Measurements from ENCODE around the gene OTUB2. TPM values are rescaled to one million over a fixed set of nuclear protein-coding genes. Genes with fewer than 3 reads are reported as not detected.
A peak's percentile ranks its signal among the peaks of the same experiment; 100 is the strongest.

Gene OTUB2
- total RNA-seq, 3 donors from 2014 or later (not counting 1 experiment from before 2014, with no cell fraction given), result 0.09 to 0.13 TPM; not detected in 1

DNA sequence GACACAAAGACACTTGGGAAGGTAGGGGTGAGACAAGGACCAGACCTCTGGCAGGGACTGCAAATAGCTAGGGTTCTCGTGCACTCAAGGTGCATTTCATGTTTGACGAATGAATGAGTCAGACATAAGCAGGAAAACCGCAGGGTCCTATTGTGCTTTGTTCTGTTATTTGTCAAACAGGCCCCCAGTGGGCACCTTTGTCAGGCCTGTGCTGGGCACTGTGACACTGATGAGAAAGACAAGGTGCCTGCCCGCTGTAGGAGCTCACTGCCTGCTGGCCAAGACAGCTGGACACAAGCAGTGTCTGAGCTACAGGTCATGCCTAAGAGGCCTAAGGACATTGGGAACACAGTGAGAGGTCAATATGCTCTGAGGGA lies 2.3 kb downstream of the OTUB2 start:
- TF ChIP-seq, protein P1, sequence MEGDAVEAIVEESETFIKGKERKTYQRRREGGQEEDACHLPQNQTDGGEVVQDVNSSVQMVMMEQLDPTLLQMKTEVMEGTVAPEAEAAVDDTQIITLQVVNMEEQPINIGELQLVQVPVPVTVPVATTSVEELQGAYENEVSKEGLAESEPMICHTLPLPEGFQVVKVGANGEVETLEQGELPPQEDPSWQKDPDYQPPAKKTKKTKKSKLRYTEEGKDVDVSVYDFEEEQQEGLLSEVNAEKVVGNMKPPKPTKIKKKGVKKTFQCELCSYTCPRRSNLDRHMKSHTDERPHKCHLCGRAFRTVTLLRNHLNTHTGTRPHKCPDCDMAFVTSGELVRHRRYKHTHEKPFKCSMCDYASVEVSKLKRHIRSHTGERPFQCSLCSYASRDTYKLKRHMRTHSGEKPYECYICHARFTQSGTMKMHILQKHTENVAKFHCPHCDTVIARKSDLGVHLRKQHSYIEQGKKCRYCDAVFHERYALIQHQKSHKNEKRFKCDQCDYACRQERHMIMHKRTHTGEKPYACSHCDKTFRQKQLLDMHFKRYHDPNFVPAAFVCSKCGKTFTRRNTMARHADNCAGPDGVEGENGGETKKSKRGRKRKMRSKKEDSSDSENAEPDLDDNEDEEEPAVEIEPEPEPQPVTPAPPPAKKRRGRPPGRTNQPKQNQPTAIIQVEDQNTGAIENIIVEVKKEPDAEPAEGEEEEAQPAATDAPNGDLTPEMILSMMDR (IDR thresholded peaks at IDR 0.05), result no peak
- no peak for ATAC-seq
- H3K27ac ChIP-seq (ENCODE audit: low read length), result no peak overlapping the region

DNA sequence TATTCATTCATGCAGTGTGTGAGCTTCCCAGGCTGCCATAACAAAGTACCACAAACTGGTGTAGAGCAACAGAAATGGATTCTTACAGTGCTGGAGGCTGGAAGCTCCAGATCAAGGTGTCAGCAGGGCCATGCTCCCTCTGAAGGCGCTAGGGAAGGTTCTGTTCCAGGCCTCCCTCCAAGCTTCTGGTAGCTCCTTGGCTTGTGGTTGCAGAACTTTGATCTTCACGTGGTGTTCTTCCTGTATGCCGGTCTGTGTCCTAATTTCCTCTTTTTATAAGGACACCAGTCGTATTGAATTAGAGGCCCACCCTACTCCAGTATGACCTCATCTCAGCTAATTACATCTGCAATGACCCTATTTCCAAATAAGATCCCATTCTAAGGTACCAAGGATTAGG lies 3.1 kb downstream of the OTUB2 start:
- Mint-ChIP-seq H3K4me3 (no peak overlapping the region), H3K27ac (no peak overlapping the region), H3K4me1 (peaks cover 6 to 9% of the 10 kb centered on the region in 2 donors), H3K36me3 (no peaks in the 10 kb centered on the region), H3K27me3 (ENCODE audit: low read depth in 2 of 2) (peaks cover 3 to 14% of the 10 kb centered on the region in 2 donors), H3K9me3 (no peaks in the 10 kb centered on the region)
- ATAC-seq, result no peak
- no peaks in the 10 kb centered on the region for H3K36me3 ChIP-seq (ENCODE audit: control insufficient read depth, insufficient read depth, low read length)
- TF ChIP-seq, protein P1 (IDR thresholded peaks at IDR 0.05), result no peak
- no peak for DNase-seq
- H3K27me3 ChIP-seq (ENCODE audit: control insufficient read depth, insufficient read depth, low read length), result no peaks in the 10 kb centered on the region
- no peak overlapping the region for H3K4me3 ChIP-seq (ENCODE audit: low read length)
- peaks cover 12% of the 10 kb centered on the region for H3K4me1 ChIP-seq (ENCODE audit: control insufficient read depth, insufficient read depth, low read length)
- intact Hi-C loops (cut with micrococcal nuclease), result no loop called here
- WGBS (ENCODE audit: insufficient coverage), result 43% methylated on average over 4 of the region's 4 CpGs
- no peak overlapping the region for H3K27ac ChIP-seq (ENCODE audit: low read length)
- H3K9me3 ChIP-seq (ENCODE audit: control insufficient read depth, insufficient read depth, low read length), result no peaks in the 10 kb centered on the region

More for the DNA sequence above, 2.3 kb downstream of the OTUB2 start:
- peaks cover 12 to 14% of the 10 kb centered on the region in 2 donors for H3K27me3 Mint-ChIP-seq (ENCODE audit: low read depth in 2 of 2)
- H3K36me3 ChIP-seq (ENCODE audit: control insufficient read depth, insufficient read depth, low read length), result no peaks in the 10 kb centered on the region
- no peak overlapping the region for H3K4me3 ChIP-seq (ENCODE audit: low read length)
- no peaks in the 10 kb centered on the region for H3K27me3 ChIP-seq (ENCODE audit: control insufficient read depth, insufficient read depth, low read length)
- peaks cover 6 to 9% of the 10 kb centered on the region in 2 donors for H3K4me1 Mint-ChIP-seq
- intact Hi-C loops (cut with micrococcal nuclease), result loop anchor here (1.0 kb wide), 1 partner anchor 101 kb away; the partner anchor contains the start of gene IFI27L2
- H3K4me1 ChIP-seq (ENCODE audit: control insufficient read depth, insufficient read depth, low read length), result peaks cover 12% of the 10 kb centered on the region
- no peaks in the 10 kb centered on the region for H3K9me3 Mint-ChIP-seq
- H3K9me3 ChIP-seq (ENCODE audit: control insufficient read depth, insufficient read depth, low read length), result no peaks in the 10 kb centered on the region
- no peak overlapping the region for H3K27ac Mint-ChIP-seq
- DNase-seq, result no peak
- H3K4me3 Mint-ChIP-seq, result peak overlapping the region; percentile 70
- no peaks in the 10 kb centered on the region for H3K36me3 Mint-ChIP-seq
- 63% methylated on average over 4 of the region's 4 CpGs for whole genome bisulfite sequencing (ENCODE audit: insufficient coverage)

DNA sequence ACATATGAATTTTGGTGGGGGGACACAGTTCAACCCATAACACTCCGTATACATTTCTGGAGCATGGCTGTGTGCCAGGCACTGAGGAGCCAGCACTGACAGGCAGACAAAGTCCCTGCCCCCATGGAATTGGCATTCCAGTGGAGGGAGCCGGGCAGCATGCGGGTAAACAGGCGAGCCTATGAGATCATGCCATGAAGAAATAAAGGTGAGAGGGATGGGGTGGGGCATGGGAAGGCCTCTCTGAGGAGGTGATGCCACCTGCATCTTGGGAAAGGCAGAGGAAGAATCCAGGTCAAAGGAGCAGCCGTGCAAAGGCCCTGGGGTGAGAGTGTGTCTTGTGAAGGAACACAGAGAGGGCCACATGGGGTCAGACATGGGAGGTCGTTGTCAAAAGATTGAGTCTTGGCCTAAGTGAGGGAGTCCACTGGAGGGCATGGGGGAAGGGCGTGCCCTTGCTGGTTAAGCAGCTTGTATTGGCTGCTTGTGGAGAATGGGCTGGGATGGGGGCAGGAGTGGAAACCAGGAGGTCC lies 3.6 kb downstream of the OTUB2 start:
- no peak for ATAC-seq
- H3K4me1 ChIP-seq (ENCODE audit: control insufficient read depth, insufficient read depth, low read length), result peaks cover 12% of the 10 kb centered on the region
- no peak for DNase-seq
- no peaks in the 10 kb centered on the region for H3K9me3 ChIP-seq (ENCODE audit: control insufficient read depth, insufficient read depth, low read length)
- 92% methylated on average over 7 of the region's 7 CpGs for WGBS (ENCODE audit: insufficient coverage)
- Mint-ChIP-seq H3K9me3 (no peaks in the 10 kb centered on the region), H3K27me3 (ENCODE audit: low read depth in 2 of 2) (peaks cover 0 to 14% of the 10 kb centered on the region in 2 donors), H3K27ac (no peak overlapping the region), H3K4me1 (peaks cover 6 to 9% of the 10 kb centered on the region in 2 donors), H3K4me3 (no peak overlapping the region), H3K36me3 (no peaks in the 10 kb centered on the region)
- intact Hi-C loops (cut with micrococcal nuclease), result no loop called here
- TF ChIP-seq, protein P1 (IDR thresholded peaks at IDR 0.05), result no peak
- no peak overlapping the region for H3K4me3 ChIP-seq (ENCODE audit: low read length)
- no peaks in the 10 kb centered on the region for H3K27me3 ChIP-seq (ENCODE audit: control insufficient read depth, insufficient read depth, low read length)
- no peaks in the 10 kb centered on the region for H3K36me3 ChIP-seq (ENCODE audit: control insufficient read depth, insufficient read depth, low read length)
- no peak overlapping the region for H3K27ac ChIP-seq (ENCODE audit: low read length)

DNA sequence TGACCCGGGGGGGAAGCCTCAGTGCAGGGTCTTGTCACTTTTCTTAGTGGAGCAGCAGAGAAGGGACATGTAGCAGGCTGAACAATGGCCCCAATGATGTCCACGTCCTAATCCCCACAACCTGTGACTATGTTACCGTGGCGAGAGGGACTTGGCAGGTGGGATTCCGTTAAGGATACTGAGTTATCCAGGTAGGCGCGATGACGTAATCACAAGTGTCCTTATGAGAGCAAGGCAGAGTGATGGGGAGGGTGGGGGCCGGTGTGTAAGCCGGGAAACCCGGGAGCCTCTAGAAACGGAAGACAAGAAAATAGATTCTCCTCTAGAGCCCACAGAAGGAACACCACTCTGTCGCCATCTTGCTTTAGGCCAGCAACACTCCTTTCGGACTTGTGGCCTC lies 4.4 kb downstream of the OTUB2 start:
- no peak overlapping the region for H3K27ac Mint-ChIP-seq

More for the DNA sequence above, 4.4 kb downstream of the OTUB2 start:
- peaks cover 12% of the 10 kb centered on the region for H3K4me1 ChIP-seq (ENCODE audit: control insufficient read depth, insufficient read depth, low read length)
- ATAC-seq, result no peak
- no peaks in the 10 kb centered on the region for H3K9me3 Mint-ChIP-seq
- no peak overlapping the region for H3K27ac ChIP-seq (ENCODE audit: low read length)
- H3K4me3 Mint-ChIP-seq, result no peak overlapping the region
- no peaks in the 10 kb centered on the region for H3K9me3 ChIP-seq (ENCODE audit: control insufficient read depth, insufficient read depth, low read length)
- peaks cover 0 to 11% of the 10 kb centered on the region in 2 donors for H3K27me3 Mint-ChIP-seq (ENCODE audit: low read depth in 2 of 2)
- no peak for DNase-seq
- 95% methylated on average over 14 of the region's 14 CpGs for WGBS (ENCODE audit: insufficient coverage)
- no peaks in the 10 kb centered on the region for H3K36me3 Mint-ChIP-seq
- H3K4me3 ChIP-seq (ENCODE audit: low read length), result no peak overlapping the region
- H3K27me3 ChIP-seq (ENCODE audit: control insufficient read depth, insufficient read depth, low read length), result no peaks in the 10 kb centered on the region
- intact Hi-C loops (cut with micrococcal nuclease), result no loop called here
- no peaks in the 10 kb centered on the region for H3K36me3 ChIP-seq (ENCODE audit: control insufficient read depth, insufficient read depth, low read length)
- TF ChIP-seq, protein P1 (IDR thresholded peaks at IDR 0.05), result no peak
- H3K4me1 Mint-ChIP-seq, result peaks cover 6 to 9% of the 10 kb centered on the region in 2 donors

Measured in natural killer cell (primary cell).